COLO829 (cell line): Measurements from ENCODE around the gene ZIC1.

Experiments
- DNase-seq: peaks from one replicate; pipeline ENCODE4 v3.0.0; 2012; ENCODE audit warnings: low spot score

The ZIC1 gene

DNA sequence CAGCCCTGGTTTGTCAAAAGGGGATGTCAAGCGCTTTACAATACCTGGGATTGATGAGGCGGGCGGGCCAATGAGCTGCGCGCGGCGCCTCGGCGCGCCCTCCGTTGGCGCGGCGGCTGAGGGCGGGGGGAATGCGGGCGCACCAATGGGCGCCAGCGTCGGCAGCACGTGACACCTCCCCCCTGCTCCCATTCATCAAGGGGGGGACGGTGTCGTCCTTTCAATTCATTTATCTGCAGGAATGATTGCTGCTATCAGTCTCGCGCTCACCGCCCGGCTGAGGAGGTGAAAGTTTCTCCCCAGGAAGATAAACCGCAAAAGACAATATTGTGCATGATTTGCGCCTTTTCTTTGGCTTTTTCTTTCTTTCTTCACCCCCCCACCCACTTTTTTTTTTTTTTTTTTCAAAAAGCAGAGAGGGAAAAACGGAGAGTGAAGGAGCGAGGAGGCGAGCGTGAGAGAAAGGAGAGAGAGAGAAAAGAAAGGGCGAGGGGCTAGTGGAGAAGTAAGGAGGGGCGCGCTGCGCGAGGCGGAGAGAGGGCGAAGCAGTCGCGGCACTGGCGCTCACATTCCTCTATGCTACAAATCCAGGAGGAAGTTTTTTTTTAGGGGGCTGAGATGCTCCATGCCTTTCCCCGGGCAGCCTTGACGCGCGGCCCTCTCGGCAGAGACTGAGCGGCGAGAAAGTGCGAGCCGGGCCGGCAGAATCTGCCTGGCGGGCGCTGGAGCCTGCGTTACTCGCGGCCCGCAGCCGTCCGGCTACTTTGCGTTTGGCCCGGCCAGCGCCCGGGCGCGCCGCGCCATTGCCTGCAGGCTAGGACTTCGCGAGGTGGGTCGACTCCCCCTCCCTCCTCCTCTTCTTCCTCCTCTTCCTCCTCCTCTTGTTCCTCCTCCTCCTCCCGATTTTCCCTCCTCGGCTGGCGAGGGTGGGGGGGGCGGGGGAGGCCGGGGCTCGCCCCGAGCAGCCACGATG, at the start of gene ZIC1:
ZIC1 (plus strand) TSS at position 223 of the 973 bp plus-strand sequence; CDS start at position 971, 748 bp downstream.
- DNase-seq, result peak; percentile 73

DNA sequence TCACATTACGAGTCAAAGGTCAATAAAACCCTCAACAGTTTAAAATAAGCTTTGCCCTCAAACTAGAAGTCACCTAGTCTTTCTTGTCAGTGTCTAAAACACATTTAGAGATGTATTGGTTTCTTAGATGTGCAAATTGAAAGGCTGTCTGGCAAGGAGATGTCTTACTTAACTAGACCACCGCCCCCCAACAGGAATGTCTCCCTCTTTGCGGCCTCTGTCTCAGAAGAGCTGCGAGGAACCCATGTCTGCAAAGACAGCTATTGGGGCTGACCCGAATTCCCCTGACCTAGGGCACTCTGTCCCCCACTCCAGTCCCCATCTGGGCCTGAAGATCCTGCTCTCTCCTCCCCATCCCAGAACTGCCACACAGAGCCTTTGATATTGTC, 49.1 kb upstream of the ZIC1 start:
- DNase-seq, result no peak

DNA sequence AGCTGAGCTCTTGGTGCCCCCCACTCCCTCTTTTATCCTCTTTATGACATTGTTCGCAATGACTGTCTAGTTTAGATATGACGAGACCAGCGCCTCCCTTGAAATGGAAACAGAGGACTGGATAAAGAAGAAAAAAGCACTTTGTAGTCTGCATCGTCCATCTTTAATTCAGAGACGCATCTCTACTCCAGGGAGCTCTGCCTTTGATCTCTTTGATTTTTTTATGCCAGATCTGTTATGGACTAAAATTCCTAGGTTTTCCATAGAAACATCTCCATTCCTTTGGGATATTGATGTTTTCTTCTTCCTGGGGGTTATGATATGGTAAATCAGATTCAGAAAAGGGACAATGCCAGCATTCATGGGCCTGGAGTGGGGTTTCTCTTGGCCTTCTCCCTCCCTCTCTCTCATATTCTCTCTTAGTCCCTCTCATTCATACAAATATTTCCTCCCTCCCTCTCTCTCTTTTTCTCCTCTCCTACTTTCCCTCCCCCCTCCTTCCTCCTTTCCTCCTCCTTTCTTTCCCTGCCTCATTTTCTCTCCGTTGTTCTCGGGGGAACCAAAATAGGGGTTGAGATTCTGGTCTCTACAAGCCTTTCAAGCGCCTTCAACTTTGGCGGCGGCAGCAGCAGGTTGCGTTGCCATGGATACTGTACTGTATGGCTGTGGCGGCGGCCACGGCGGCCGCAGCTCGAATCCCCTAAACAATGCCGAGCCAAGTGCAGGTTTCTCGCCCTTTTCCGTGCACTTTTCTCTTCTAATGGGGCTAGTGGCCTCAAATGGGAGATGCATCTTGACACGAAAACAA, 48.3 kb upstream of the ZIC1 start:
- no peak for DNase-seq

DNA sequence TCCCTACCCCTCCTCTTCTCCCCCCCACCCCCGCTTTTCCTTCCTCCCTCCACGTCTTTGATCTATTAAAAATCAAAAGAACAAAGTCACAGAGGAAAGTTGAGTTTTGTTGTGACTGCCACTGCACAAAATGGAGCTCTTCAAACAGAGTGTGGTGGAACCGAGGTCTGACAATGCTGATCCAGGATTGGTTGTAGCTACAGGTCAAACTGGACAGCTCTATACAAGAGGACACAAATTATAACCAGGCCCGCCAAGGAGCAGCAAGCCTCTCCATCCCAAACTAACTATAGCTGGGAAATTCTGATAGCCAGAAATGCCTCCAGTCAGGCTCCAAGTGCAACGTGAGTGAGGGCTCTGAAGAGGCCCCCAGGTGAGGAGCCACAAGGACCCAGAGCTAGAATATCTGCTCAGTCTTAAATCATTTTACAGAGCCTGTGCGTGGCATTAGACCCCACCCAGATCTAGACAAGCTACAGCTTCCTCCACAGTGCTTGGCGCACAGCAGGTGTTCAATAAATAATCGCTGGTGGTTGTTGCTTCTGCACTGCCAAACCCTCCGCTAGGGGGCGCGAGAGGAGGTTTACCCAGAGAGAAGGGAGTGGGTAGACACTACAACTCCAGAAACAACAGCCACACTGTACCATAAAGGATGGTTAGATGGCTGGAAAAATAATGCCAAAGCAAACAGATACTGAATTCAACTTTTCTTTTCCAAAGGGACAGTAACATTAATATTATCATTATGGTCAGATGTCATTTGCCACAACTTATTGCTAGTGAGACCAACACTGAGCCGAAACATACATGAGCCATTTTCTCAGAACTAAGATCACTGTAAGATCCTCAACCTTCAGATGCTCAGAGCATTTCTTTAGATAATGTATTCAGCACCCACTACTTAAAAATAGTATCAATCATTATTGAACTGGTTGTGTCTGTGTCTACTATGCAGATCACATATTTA, 47.4 kb upstream of the ZIC1 start:
- DNase-seq, result peak; percentile 45

DNA sequence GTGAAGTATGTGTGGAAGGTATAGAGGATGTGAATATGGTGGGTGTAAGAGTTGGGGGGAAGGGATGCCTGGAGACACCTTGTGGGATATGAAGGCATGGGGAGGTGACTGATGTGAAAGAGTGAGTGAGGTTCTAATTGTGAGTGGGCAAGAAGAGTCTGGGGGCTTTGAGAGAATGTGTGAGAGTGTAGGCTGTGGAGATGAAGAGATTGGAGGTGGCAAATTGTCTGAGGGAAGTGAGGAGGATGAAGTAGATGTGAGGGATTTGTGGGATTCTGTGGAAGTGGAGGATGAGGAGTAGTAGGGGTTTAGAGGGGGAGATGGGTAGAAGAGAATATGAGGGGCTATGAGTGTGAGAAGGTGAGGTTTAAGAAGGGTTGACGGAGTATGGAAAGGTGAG, 44.4 kb upstream of the ZIC1 start:
- no peak for DNase-seq

DNA sequence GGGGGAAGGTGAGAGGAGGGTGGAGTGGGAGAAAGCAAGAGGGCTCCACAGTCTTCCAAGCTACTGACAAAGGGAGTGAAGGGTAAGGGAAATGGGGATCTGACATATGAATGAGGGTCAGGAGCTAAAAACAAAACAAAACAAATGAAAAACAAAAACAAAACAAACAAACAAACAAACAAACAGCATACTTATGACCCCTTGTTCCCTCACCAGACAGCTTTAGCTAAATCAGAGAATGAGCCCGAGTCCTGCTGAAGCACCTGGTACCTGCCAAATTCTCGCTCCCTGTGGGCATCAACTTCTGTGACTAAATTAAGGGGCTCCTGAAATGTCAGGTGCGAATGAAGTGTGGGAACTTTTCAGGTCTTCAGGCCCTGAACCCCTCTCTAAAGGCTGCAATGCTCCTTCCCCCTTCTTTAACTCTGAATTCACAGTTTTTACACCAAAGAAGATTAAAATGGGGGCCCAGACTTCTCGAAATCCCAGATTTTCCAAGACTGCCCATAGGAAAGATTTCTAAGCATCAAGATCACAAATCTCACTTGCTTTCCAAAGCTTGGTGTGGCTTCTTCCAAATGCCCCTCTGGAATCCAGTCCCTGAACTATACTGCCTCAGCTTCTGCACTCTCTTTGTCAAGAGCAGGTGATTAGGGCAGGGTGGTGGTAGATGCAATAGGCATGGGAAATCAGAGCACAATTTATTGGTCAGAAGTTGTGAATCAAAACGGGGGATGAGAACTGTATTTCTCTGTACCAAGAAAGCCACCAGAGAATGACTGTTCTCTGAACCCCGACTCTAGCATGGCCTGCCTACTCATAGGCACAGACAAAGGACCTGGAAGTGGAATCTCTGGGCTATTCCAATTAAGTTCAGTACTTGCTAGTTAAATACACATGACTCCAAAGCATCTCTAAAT, 43.7 kb upstream of the ZIC1 start:
- DNase-seq, result no peak

DNA sequence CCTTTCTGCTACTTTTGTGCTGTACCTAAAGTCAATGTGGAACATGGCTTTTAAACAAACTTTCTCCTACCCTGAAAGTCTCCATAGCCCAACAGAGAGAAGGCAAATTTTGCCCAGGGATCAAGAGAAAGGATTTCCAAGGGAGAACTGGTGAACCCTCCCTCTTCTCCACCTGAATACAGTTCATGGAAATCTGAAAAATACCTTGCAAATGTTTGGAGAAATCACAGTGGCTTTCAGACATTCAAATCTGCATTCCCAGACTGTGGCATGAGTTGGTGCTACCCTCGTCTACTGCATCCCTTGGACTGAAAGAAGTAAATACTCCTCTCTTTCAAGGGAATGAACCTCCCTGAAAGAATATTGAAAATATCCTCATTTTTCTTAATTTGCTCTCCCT, 41.5 kb upstream of the ZIC1 start:
- DNase-seq, result no peak

DNA sequence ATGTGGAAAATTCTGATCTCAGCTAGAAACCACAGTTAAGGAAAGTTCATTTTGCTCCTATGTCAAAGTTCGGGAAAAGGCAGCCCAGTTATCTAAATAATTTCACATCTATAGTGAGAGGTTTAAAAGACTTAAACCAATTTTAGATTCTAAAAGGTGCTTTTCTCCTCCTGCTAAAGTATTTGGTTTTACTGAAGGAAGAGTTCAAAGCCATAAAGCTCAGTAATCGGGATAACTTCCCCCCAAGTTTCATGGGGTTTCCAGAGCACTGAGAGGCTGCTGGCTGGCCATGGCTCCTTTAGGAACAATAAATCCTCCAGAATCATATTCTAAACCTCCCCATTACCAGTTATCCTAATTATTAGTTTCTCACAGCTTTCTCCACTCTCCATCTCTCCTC, 41.0 kb upstream of the ZIC1 start:
- no peak for DNase-seq

DNA sequence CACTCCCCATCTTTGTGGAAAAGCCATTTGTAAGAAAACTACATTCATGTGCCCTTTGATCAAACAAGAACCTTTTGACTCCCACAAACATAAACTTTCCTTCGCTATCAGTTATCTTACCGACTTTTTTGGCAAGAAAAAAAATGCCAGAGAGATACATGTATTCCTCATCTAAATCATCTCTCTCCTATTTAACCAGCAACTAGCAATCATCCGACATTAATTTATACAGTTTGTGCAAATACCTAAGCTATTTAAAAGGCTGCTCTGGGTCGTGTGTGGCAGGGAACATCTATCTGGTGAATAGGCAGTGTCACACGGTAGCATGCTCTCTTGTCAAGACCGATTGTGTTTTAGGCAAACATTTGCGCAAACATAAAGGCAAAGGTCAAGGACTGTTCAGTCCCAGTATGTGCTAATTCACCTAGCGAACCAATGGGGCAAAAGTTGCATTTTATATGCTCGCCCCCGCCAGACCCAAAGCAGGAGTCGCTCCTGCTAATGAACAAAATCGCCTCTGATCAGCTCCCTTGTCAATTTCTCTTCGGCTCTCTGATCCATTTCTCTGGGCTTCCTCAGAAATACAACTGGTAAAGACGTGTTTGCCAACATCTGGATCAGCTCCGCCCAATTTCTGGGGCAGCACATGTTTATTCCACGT, 40.5 kb upstream of the ZIC1 start:
- no peak for DNase-seq

DNA sequence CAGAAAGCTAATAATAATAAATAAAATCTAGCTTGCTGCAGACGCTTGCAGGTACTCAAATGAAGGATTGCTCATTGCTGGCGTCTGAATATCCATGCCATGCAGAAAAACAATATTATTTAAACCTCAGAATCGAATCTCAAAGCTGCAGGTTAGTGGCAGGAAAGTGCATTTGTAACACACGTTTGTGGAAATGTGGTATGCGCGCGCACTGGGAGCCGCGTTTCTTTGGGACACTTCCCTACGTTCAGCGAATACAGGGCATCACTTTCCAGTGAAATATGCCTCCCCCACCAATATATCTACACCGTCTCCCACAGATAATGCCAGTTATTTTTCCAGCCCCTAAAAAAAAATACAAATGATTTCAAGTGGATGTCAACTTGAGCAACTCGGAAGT, 39.9 kb upstream of the ZIC1 start:
- no peak for DNase-seq

DNA sequence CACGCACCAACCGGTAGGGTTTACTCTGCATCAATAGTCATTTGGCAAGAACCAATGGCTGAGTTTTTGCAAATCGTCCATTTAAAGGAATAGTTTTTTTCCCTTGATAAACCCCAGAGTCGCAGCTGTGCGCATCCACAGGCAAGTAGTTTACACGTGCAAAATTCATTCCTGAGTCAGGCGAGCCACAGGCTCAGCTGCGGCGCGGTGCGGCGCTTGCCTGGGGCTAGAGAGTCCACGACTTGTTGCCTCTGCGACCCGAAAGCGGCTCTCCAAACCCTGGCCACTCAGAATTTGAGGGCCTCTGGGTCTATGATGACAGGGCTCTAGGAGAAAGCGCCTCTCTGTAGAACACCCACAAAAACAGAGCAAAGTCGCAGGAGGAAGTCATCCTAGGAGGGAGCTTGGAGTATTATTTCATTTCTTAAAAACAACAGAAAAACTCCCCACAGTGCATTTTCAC, 39.5 kb upstream of the ZIC1 start:
- DNase-seq, result no peak

DNA sequence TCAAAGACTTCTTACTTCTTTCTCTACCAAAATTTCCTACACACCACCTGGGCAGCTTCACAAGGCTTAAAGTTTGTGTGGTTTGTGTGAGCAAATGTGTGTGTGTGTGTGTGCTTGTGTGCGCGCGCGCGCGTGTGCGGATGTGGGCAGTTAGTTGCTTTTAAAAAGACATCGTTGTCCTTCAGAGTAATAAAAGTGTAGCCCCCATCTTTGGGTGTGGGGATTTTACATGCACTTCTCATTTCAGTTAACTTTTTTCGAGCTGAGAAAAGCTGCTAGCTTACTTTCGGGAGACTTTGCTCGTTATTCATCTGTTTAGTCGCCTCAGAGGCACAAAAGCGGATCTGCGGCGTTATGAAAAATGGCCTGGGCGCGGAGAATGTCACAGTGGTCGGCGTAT, 38.8 kb upstream of the ZIC1 start:
- no peak for DNase-seq

DNA sequence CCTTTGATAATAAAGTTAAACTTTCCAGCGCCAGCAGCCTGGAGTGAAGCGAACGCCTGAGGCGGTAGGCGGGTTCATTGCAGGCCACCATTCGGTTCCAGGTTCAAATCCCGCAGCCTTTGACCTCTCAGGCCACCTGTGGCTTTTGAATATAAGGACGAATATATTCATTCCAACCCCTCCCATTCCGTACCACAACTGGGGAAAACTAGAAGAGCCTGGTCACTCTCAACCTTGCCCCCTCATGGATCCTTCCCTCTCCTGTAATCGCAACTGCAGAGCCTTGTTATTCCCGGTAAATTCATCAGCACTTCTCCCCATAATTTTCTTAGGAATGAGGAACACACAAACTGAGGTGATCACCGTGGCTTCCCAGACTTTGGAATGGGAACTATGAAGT, 38.0 kb upstream of the ZIC1 start:
- DNase-seq, result no peak

DNA sequence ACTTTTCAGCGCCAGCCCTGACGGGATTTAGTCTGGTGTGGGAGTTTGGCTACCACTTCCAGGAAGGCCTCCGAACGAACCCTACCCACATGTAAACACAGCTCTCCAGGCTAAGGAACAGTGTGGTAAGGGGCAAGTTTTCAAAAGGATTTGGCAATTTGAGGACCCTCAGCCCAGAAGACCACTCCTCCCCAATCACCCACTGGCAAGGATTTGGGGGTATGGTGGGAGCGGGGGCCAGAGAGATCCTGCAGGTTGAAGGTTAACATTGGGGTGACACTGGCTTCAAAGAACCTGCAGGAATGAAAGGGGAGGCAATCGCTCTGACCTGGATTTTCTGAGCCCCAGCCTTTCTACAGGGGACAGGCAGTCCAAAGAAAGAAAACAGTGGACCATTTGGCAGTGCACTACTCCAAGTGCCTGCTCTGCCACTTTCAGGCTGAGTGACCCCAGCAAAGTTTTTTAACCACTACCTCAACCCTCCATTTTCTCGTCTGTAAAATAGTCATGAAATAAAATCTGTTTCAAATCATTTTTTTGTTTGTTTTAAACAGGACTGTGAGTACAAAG, 37.3 kb upstream of the ZIC1 start:
- DNase-seq, result no peak

DNA sequence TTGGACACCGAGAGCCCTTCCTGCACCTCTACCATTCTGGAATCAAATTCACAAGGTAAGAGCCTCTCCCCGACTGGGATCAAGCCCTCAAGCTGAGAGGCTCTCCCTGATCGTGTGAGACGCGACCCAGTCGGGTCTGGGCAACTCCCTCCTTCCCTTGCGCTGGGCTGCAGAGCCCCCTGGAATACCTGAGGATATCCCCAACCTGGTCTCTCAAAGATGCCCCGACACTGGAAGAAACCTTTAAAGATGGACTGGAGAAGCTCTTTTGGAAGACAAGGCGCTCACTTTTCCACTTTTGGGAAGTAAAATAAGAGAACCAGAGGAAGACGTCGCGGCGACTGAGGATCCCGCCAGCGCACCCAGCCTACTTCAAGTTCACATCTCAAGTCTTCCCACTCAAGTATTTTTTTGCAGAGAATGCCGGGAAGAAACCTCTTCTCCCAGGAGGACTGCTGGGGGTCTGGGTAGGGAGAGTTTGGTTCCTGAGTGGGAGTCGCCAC, 36.6 kb upstream of the ZIC1 start:
- DNase-seq, result no peak

DNA sequence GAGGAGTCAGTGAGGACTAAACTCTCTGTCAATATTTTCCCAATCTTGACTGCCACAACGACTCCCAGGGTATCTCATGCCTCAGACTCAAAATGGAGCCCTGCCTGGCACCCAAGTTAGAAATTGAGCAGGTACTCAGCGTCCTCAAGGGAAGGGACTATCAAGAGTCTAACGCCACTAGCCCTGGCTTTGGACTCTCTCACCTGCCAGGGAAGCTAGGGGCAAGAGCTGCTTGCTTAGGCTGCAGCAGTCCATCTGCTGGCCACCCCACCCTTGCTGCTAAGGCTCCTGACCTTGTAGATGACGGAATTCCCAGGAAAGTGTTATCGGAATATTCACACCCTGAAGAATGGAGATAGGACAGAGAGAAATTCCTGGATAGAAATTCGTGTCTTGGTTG, 35.9 kb upstream of the ZIC1 start:
- DNase-seq, result no peak

DNA sequence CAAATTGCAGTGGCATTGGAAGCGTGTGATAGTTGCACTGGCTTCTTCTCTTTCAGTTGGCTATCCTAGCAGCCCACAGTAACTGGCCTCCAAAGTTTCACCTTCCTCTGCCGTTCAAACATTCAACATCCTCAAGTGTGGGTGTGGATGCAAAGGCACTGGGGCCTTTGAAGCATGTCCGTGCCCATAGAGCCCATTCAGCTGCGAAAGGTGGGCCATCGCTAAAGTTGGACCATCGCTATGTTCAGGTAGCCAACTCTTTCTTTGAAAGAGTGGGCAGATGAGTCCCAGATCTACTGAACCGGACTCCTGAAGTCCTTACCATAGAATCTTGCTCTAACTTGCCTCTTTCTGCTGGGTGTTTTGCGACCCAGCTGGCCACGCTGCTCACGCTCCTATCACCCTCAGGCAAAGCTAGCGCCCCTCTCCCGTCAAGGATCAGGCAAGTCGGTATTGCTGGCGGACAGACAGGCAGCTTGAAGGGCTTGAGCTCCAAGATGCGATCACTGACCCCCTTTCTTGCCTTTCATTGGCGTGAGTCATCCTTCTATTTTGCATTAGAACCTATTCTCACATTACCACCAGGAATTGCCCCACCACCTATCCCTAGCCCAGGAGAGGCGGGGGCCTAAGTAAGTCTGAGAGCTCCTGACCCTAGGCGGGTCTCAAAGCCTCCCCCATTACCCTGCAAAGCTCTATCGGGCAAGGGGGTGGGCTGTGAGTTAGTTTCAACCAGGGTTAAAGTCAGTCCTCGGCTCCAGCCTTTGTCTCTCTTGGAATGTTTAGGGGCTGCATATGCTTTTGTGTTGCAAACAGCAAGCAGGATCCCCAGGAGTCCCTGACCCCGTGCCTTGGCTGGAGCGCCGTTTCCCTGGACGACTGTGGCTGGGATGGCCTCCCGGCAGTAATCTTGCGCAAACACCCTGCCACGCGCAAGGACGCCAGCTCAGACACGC, 31.5 kb upstream of the ZIC1 start:
- no peak for DNase-seq

DNA sequence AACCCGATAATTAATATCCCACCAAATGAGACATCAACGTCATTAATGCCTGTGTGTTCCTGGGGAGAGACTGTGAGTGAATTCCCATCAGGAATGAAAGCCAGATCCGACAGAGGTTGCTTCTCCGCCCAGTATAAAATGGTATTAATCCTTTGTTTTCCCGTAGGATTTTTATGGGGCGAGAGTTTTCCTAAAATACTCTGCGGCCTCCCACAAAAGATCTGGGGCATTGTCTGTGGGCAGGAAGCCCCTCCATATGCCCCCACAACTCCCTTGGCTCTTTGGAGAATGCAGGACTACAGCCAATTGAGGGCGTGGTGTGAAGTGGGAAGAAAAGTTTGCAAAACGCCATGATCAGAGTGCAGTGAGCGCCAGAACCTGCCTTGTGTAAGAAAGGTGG, 29.5 kb upstream of the ZIC1 start:
- DNase-seq, result no peak
